Endothelial cell of umbilical vein (primary cell): ENCODE measurements around the gene INTS1. TPM values are rescaled to one million over a fixed set of nuclear protein-coding genes. Genes with fewer than 3 reads are reported as not detected.

ENCODE experiments used
- BruUV-seq: library from RNA; stranded (reverse); fragments of 400-500 nt; replicated peaks from 2 replicates; lab custom pipeline; 2021; lab: Mats Ljungman, UMichigan
- CTCF ChIA-PET: fragments of 300-600, 350-600 bp; sonication (Branson Sonifier 250); formaldehyde crosslinking; loops from one replicate; lab custom pipeline; 2021; ENCODE audit warnings: antibody characterized with exemption, inconsistent platforms; lab: Charles Lee
- POLR2A ChIA-PET: fragments of 300-600, 350-600 bp; sonication (Branson Sonifier 250); formaldehyde crosslinking; loops from one replicate; lab custom pipeline; 2021; ENCODE audit warnings: antibody characterized with exemption, inconsistent platforms; lab: Charles Lee
- DNase-seq: peaks from one replicate; pipeline ENCODE4 v3.0.0-alpha.2; 2011; ENCODE audit warnings: low read depth, low spot score
- FAIRE-seq: peaks from 2 replicates; lab custom pipeline; 2011; peaks lifted over from hg19 to GRCh38; lab: Jason Lieb, UNC
- H2AFZ ChIP-seq: 2 replicates; pipeline ENCODE4 v1.6.0; 2012; ENCODE audit warnings: low read depth, low read length, control low read depth, inconsistent platforms
- H3K27ac ChIP-seq: 2 replicates; pipeline ENCODE4 v1.5.1; 2011; ENCODE audit warnings: low read depth, mild to moderate bottlenecking, control low read depth, low read length, moderate library complexity; ENCODE audit not compliant: insufficient read depth
- H3K27me3 ChIP-seq, 2 experiments: 2 replicates each; pipeline versions ENCODE4 v1.6.0 to v1.6.1; 2011; ENCODE audit warnings: low read length in 2 of 2, mixed read lengths in 1 of 2; ENCODE audit not compliant: control insufficient read depth in 2 of 2, insufficient read depth in 2 of 2
- H3K36me3 ChIP-seq, 2 experiments: 2 replicates in 1 of 2; 3 replicates in 1 of 2; pipeline ENCODE4 v1.5.1; 2011; ENCODE audit warnings: low read length in 2 of 2, mild to moderate bottlenecking in 1 of 2, moderate library complexity in 1 of 2; ENCODE audit not compliant: control insufficient read depth in 2 of 2, insufficient read depth in 2 of 2; ENCODE audit errors: extremely low read depth in 1 of 2
- H3K4me1 ChIP-seq: 3 replicates; pipeline ENCODE4 v1.5.1; 2011; ENCODE audit warnings: mild to moderate bottlenecking, low read length; ENCODE audit not compliant: control insufficient read depth, insufficient read depth; ENCODE audit errors: extremely low read depth
- H3K4me2 ChIP-seq: 2 replicates; pipeline ENCODE4 v1.6.1; 2011; ENCODE audit warnings: low read length, control low read depth, mixed read lengths; ENCODE audit not compliant: insufficient read depth
- H3K4me3 ChIP-seq, 3 experiments: fragments of 200-600 bp in 1 of 3; sonication (generic), shearing (Covaris generic) in 1 of 3; replicated peaks in 1 of 3; 2 replicates each; pipeline ENCODE4 v1.5.1; 2011 to 2016; ENCODE audit warnings: control low read depth in 3 of 3, low read length in 3 of 3, mild to moderate bottlenecking in 2 of 3, inconsistent platforms in 1 of 3, low read depth in 1 of 3, moderate library complexity in 1 of 3; ENCODE audit not compliant: insufficient read depth in 1 of 3
- H3K79me2 ChIP-seq: 2 replicates; pipeline ENCODE4 v1.6.0; 2012; ENCODE audit warnings: low read length, inconsistent platforms; ENCODE audit not compliant: control insufficient read depth, insufficient read depth
- H3K9ac ChIP-seq: replicated peaks from 2 replicates; pipeline ENCODE3; 2011; ENCODE audit warnings: low read length, control low read depth; ENCODE audit not compliant: insufficient read depth; ENCODE audit errors: extremely low read depth
- H3K9me1 ChIP-seq: replicated peaks from 3 replicates; pipeline ENCODE4 v1.6.0; 2011; ENCODE audit warnings: mild to moderate bottlenecking, low read length; ENCODE audit not compliant: control insufficient read depth, insufficient read depth; ENCODE audit errors: extremely low read depth
- H3K9me3 ChIP-seq: replicated peaks from 2 replicates; pipeline ENCODE4 v1.5.1; 2012; ENCODE audit warnings: low read length, inconsistent platforms; ENCODE audit not compliant: control insufficient read depth, insufficient read depth
- H4K20me1 ChIP-seq: replicated peaks from 2 replicates; pipeline ENCODE3; 2011; ENCODE audit warnings: mild to moderate bottlenecking, low read length; ENCODE audit not compliant: control insufficient read depth, insufficient read depth; ENCODE audit errors: extremely low read depth
- CTCF ChIP-seq, 2 donors: IDR thresholded peaks; 1 replicate in 1 of 2; 2 replicates in 1 of 2; pipeline ENCODE4 v1.5.1; 2011; ENCODE audit warnings: low read length in 2 of 2, mild to moderate bottlenecking in 2 of 2, moderate library complexity in 2 of 2, control low read depth in 1 of 2, inconsistent platforms in 1 of 2, low read depth in 1 of 2; ENCODE audit not compliant: insufficient read depth in 1 of 2; ENCODE audit errors: extremely low read depth in 1 of 2
- EZH2 ChIP-seq: IDR thresholded peaks from 2 replicates; pipeline ENCODE4 v1.6.1; 2012; ENCODE audit warnings: borderline replicate concordance, low read depth, mild to moderate bottlenecking, moderate library complexity, low read length, inconsistent platforms; ENCODE audit not compliant: severe bottlenecking
- FOS ChIP-seq: IDR thresholded peaks from 2 replicates; pipeline ENCODE4 v1.6.1; 2011; ENCODE audit warnings: mild to moderate bottlenecking, low read length, moderate library complexity, borderline replicate concordance; ENCODE audit not compliant: insufficient read depth
- GATA2 ChIP-seq: IDR thresholded peaks from 2 replicates; pipeline ENCODE4 v1.7.0; 2011; ENCODE audit warnings: low read depth, mild to moderate bottlenecking, moderate library complexity, mixed read lengths, low read length; ENCODE audit not compliant: insufficient read length, insufficient read depth
- JUN ChIP-seq: IDR thresholded peaks from 2 replicates; pipeline ENCODE4 v1.6.1; 2011; ENCODE audit warnings: borderline replicate concordance, low read depth; ENCODE audit not compliant: insufficient read length, insufficient read depth
- MAX ChIP-seq: IDR thresholded peaks from 2 replicates; pipeline ENCODE4 v1.6.1; 2011; ENCODE audit not compliant: insufficient read depth, insufficient read length
- MYC ChIP-seq: IDR thresholded peaks from one replicate; pipeline ENCODE4 v1.6.1; 2011; ENCODE audit warnings: mild to moderate bottlenecking, low read depth, low read length
- POLR2A ChIP-seq: IDR thresholded peaks from 2 replicates; pipeline ENCODE4 v1.6.1; 2012; ENCODE audit warnings: low read depth, mild to moderate bottlenecking, control low read depth, low read length
- POLR2AphosphoS5 ChIP-seq: IDR thresholded peaks from 2 replicates; pipeline ENCODE4 v1.6.1; 2012; ENCODE audit warnings: low read depth, mild to moderate bottlenecking, control low read depth, low read length, moderate library complexity; ENCODE audit not compliant: insufficient read depth
- dilution Hi-C: fragments of 300-500 bp; cut with MboI; formaldehyde crosslinking; loops from one replicate; pipeline ENCODE4 v1.15.0; 2019; ENCODE audit warnings: low sequenced_read_pairs; ENCODE audit not compliant: extremely low pct_ligation_motif_present
- intact Hi-C: fragments of 100-400 bp; cut with micrococcal nuclease; formaldehyde crosslinking; loops from one replicate; pipeline ENCODE4 v1.10.0; 2022
- polyA plus RNA-seq, 4 experiments: library from polyadenylated mRNA; depleted of rRNA in 3 of 4; stranded (reverse) in 3 of 4; unstranded in 1 of 4; fragments of >200 nt; gene quantifications; 2 replicates each; pipeline versions ENCODE4 v1.2.1 to v1.2.3, GENCODE V29; 2011 to 2012; ENCODE audit warnings: missing spikeins in 1 of 4
- total RNA-seq: library from RNA; stranded (reverse); gene quantifications from 2 replicates; pipeline ENCODE4 v1.2.3, GENCODE V29; 2021

INTS1 gene
- total and polyA plus RNA-seq, 2 donors (not counting 3 experiments of a cell fraction or from before 2014, with no cell fraction given), result 57.8 to 116 TPM

- peaks cover 0 to 29% of the 10 kb centered on the region in 2 experiments for H3K36me3 ChIP-seq
- no peak overlapping the region for H2AFZ ChIP-seq
- H3K4me1 ChIP-seq, result peaks cover 5% of the 10 kb centered on the region
- no TSS peak for BruUV-seq
- H3K9me1 ChIP-seq, result no peaks in the 10 kb centered on the region
- no peak overlapping the region for H3K27ac ChIP-seq
- intact Hi-C loops, result no loop called here
- TF ChIP-seq JUN (no peak), POLR2A (no peak), GATA2 (no peak), EZH2 (no peak), POLR2AphosphoS5 (no peak), MYC (no peak), MAX (no peak), FOS (no peak), CTCF (IDR thresholded peaks at IDR 0.05; ENCODE audit: extremely low read depth in 1 of 2, insufficient read depth in 1 of 2, low read depth in 1 of 2, low read length in 2 of 2) (no peak)
- H3K27me3 ChIP-seq, result no peaks in the 10 kb centered on the region
- H3K9ac ChIP-seq, result no peak overlapping the region
- ChIA-PET POLR2A (no interaction called here), CTCF (no interaction called here)
- no peaks in the 10 kb centered on the region for H3K9me3 ChIP-seq
- no peak overlapping the region for H3K4me3 ChIP-seq
- no peak for FAIRE-seq
- no peak for DNase-seq
- no peaks in the 10 kb centered on the region for H4K20me1 ChIP-seq
- peaks cover 24% of the 10 kb centered on the region for H3K79me2 ChIP-seq
- H3K4me2 ChIP-seq, result no peak overlapping the region
- dilution Hi-C loops, result no loop called here
These were observed 2.5 kb downstream of the INTS1 start for GRCh38 chr7:1501487-1502270.
